ENCODE measurements around the gene PCNT.
"Not testable (repeated sequence)": the region's sequence is repeated elsewhere in the genome, so short reads cannot be mapped to it uniquely, and the experiment has no call there.

The PCNT gene

GRCh38 chr21:46310260-46310659, 13.7 kb upstream of the PCNT start:
- not testable (repeated sequence) for DNase-seq

GRCh38 chr21:46311568-46311967, 12.4 kb upstream of the PCNT start:
- no peak for DNase-seq

GRCh38 chr21:46312949-46313348, 11.0 kb upstream of the PCNT start:
- no peak for DNase-seq

- no peak for DNase-seq
Observed at GRCh38 chr21:46314441-46315020, 9.4 kb upstream of the PCNT start.

GRCh38 chr21:46316708-46317324, 7.1 kb upstream of the PCNT start:
- DNase-seq, result no peak

- no peak for DNase-seq
Observed at GRCh38 chr21:46317710-46318463, 6.1 kb upstream of the PCNT start.

- no peak for DNase-seq
Observed at GRCh38 chr21:46318464-46318845, 5.5 kb upstream of the PCNT start.

GRCh38 chr21:46319186-46319585, 4.8 kb upstream of the PCNT start:
- no peak for DNase-seq

- DNase-seq, result no peak
Observed at GRCh38 chr21:46320331-46320801, 3.6 kb upstream of the PCNT start.

- DNase-seq, result no peak
Observed at GRCh38 chr21:46322351-46323226, 1.4 kb upstream of the PCNT start.

GRCh38 chr21:46323227-46323709, 688 bp upstream of the PCNT start:
- DNase-seq, result no peak

- peak; percentile 36 for DNase-seq
Observed at GRCh38 chr21:46324390-46325072, 575 bp downstream of the PCNT start.

GRCh38 chr21:46325073-46325912, 1.3 kb downstream of the PCNT start:
- DNase-seq, result peak; percentile 15

- DNase-seq, result no peak
Observed at GRCh38 chr21:46326110-46326703, 2.3 kb downstream of the PCNT start.

- DNase-seq, result no peak
Observed at GRCh38 chr21:46327711-46328110, 3.8 kb downstream of the PCNT start.

GRCh38 chr21:46328151-46328550, 4.2 kb downstream of the PCNT start:
- no peak for DNase-seq

- DNase-seq, result no peak
Observed at GRCh38 chr21:46329796-46330195, 5.8 kb downstream of the PCNT start.

GRCh38 chr21:46334351-46335140, 10.6 kb downstream of the PCNT start:
- no peak for DNase-seq

- DNase-seq, result no peak
Observed at GRCh38 chr21:46336603-46337002, 12.6 kb downstream of the PCNT start.

- DNase-seq, result no peak
Observed at GRCh38 chr21:46340998-46341397, 17.0 kb downstream of the PCNT start.
